ENCODE results near the gene TRPC6. TPM values are rescaled to one million over a fixed set of nuclear protein-coding genes. Genes with fewer than 3 reads are reported as not detected.

TRPC6 gene
- total RNA-seq (2021) (0.23 to 1.3 TPM (median 0.46 TPM) in 3 replicates), Bru-seq, nascent RNA (percentile 27 among the genes with signal in this experiment)
- long read RNA-seq, experiment 1, full-length matches to known transcripts = 1 of 3 reads
- long read RNA-seq, experiment 1, partial matches to known transcripts = 1 of 3 reads
- long read RNA-seq, experiment 1, other reads (novel, unspliced or antisense) = 1 of 3 reads
- long read RNA-seq, experiment 2, partial matches to known transcripts = 1 of 1 reads
- long read RNA-seq, experiment 2, other reads (novel, unspliced or antisense) = 0 of 1 reads
- long read RNA-seq, experiment 3 = 0 reads

DNA sequence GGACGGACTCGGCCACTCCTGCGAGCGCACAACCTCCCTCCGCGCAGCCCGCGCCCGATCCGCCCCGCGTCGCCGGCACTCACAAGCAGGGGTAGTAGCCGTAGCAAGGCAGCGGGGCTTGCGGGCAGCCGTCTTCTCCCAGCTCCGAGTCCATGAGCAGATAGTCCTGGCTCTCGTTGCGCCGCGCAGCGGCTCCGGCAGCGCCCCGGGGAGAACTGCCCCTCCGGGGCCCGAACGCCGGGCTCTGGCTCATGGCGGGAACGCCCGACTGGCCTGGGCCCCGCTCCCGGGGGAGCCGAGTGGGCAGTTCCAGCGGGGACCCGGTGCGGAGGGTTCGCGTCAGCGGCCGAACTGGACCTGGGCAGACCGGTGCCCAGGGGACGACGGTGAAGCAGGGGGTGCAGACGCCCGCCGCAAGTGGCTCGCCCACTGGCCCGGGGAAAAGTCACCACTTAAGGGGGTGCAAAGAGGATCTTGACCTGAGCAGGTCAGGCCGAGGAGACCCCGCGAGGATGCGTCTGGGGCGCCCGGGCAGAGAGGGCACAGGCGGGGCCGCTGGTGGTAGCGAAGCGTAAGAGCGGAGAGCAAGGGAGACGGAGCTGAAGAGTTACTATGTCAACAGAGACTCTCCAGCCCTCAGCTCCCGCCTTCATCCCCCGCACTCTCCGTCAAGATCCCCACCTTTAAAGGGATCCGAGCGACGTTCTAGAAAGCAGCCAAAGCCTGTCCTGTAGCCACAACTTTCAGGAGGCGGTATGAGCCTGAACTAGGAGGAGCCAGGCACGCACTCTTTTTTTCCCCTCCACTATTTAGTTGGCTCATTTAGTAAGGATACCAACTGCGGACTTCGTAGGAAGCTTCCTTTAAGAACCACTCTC is at the start of gene TRPC6:
Gene TRPC6 (minus strand): TSS at position 757 of the 878 bp plus-strand sequence. CDS start 504 bp downstream, at position 253.
- peaks cover 48% of the 10 kb centered on the region for H3K27me3 Mint-ChIP-seq (ENCODE audit: low read depth)
- TF ChIP-seq, protein P1, sequence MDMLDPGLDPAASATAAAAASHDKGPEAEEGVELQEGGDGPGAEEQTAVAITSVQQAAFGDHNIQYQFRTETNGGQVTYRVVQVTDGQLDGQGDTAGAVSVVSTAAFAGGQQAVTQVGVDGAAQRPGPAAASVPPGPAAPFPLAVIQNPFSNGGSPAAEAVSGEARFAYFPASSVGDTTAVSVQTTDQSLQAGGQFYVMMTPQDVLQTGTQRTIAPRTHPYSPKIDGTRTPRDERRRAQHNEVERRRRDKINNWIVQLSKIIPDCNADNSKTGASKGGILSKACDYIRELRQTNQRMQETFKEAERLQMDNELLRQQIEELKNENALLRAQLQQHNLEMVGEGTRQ (CRISPR knock-in tag; IDR thresholded peaks at IDR 0.05) = no peak
- TF ChIP-seq ZNF532 (CRISPR knock-in tag; IDR thresholded peaks at IDR 0.05; ENCODE audit: borderline replicate concordance) (no peak), CDX4 (CRISPR knock-in tag; IDR thresholded peaks at IDR 0.05; ENCODE audit: borderline replicate concordance) (no peak), ZNF423 (CRISPR knock-in tag; IDR thresholded peaks at IDR 0.05) (0 out of 2 replicates have a peak, but pooled peaks have one; percentile 56), SMAD4 (CRISPR knock-in tag; IDR thresholded peaks at IDR 0.05) (no peak), CREM (CRISPR knock-in tag; IDR thresholded peaks at IDR 0.05) (no peak), ZNF281 (CRISPR knock-in tag; IDR thresholded peaks at IDR 0.05) (no peak), CBFB (CRISPR knock-in tag; IDR thresholded peaks at IDR 0.05; ENCODE audit: low read depth) (no peak), NFYB (CRISPR knock-in tag; conservative IDR thresholded peaks at IDR 0.05; ENCODE audit: low read depth) (no peak), AFF4 (CRISPR knock-in tag; IDR thresholded peaks at IDR 0.05; ENCODE audit: borderline replicate concordance) (no peak), JAZF1 (CRISPR knock-in tag; IDR thresholded peaks at IDR 0.05) (no peak), ZNF317 (CRISPR knock-in tag; IDR thresholded peaks at IDR 0.05; ENCODE audit: borderline replicate concordance, low read depth) (no peak), ATF1 (CRISPR knock-in tag; IDR thresholded peaks at IDR 0.05) (no peak), SP1 (CRISPR knock-in tag; conservative IDR thresholded peaks at IDR 0.05) (peak; percentile 37; the same call in 1 of the 2 replicates), CTCF (IDR thresholded peaks at IDR 0.05) (no peak), PRRX2 (CRISPR knock-in tag; IDR thresholded peaks at IDR 0.05) (no peak), ZNF121 (CRISPR knock-in tag; IDR thresholded peaks at IDR 0.05) (no peak)
- TF ChIP-seq, protein P2, sequence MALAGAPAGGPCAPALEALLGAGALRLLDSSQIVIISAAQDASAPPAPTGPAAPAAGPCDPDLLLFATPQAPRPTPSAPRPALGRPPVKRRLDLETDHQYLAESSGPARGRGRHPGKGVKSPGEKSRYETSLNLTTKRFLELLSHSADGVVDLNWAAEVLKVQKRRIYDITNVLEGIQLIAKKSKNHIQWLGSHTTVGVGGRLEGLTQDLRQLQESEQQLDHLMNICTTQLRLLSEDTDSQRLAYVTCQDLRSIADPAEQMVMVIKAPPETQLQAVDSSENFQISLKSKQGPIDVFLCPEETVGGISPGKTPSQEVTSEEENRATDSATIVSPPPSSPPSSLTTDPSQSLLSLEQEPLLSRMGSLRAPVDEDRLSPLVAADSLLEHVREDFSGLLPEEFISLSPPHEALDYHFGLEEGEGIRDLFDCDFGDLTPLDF (CRISPR knock-in tag; IDR thresholded peaks at IDR 0.05) = 0 out of 2 replicates have a peak, but pooled peaks have one; percentile 48
- TF ChIP-seq, protein P3, sequence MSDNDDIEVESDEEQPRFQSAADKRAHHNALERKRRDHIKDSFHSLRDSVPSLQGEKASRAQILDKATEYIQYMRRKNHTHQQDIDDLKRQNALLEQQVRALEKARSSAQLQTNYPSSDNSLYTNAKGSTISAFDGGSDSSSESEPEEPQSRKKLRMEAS (CRISPR knock-in tag; IDR thresholded peaks at IDR 0.05) = no peak

More for the DNA sequence above, at the start of gene TRPC6:
- Mint-ChIP-seq H3K4me3 (peak within 1 kb of the TSS; percentile 83), H3K4me1 (peaks cover 20% of the 10 kb centered on the region), H3K9me3 (peaks cover 8% of the 10 kb centered on the region), H3K36me3 (no peaks in the 10 kb centered on the region), H3K27ac (no peak within 1 kb of the TSS)
- peak; percentile 89 for ATAC-seq
- DNase-seq (ENCODE audit: low spot score) = peak; percentile 62
- ChIA-PET CTCF (interaction anchor here (1.0 to 1.5 kb wide), 2 partner anchors 126 to 277 kb away, joined by 3 to 4 read pairs; no protein-coding TSS in a partner anchor), POLR2A (no interaction called here)

Data from WTC11 (cell line).